Breast epithelium (tissue), 4 donors: ENCODE results near the gene DENND2C. TPM values are rescaled to one million over a fixed set of nuclear protein-coding genes. Genes with fewer than 3 reads are reported as not detected.

Source experiments
- DNase-seq, 2 donors: peaks; one replicate each; pipeline ENCODE4 v3.0.0-alpha.2; 2019; ENCODE audit warnings: low spot score in 2 of 2
- H3K27ac ChIP-seq, 2 donors: fragments of 200-600 bp; sonication (generic) in 1 of 2; one replicate each; pipeline ENCODE4 v1.5.1; 2016 to 2019; ENCODE audit warnings: mild to moderate bottlenecking in 1 of 2
- H3K27me3 ChIP-seq, 2 donors: fragments of 200-600 bp; sonication (generic) in 1 of 2; one replicate each; pipeline versions ENCODE4 v1.5.1 to v1.6.0; 2017 to 2019; ENCODE audit warnings: control low read depth in 1 of 2, mild to moderate bottlenecking in 1 of 2
- H3K36me3 ChIP-seq: fragments of 200-600 bp; one replicate; pipeline ENCODE4 v1.5.1; 2019
- H3K4me1 ChIP-seq, 2 donors: fragments of 200-600 bp; sonication (generic); one replicate each; pipeline ENCODE4 v1.5.1; 2016 to 2019; ENCODE audit warnings: control low read depth in 1 of 2
- H3K4me3 ChIP-seq, 3 donors: fragments of 200-600 bp; sonication (generic); 1 replicate in 2 of 3; 2 replicates in 1 of 3; pipeline ENCODE4 v1.5.1; 2016 to 2019; ENCODE audit warnings: mild to moderate bottlenecking in 3 of 3, moderate library complexity in 2 of 3
- H3K9me3 ChIP-seq, 2 donors: fragments of 200-600 bp; sonication (generic) in 1 of 2; one replicate each; pipeline ENCODE4 v1.5.1; 2016 to 2019; ENCODE audit warnings: control low read depth in 1 of 2
- CTCF ChIP-seq, 3 donors: fragments of 450-650 bp; IDR thresholded peaks; one replicate each; pipeline ENCODE4 v1.5.1; 2016 to 2017; ENCODE audit warnings: antibody characterized with exemption in 3 of 3, mild to moderate bottlenecking in 3 of 3, moderate library complexity in 3 of 3
- POLR2A ChIP-seq: fragments of 450-650 bp; IDR thresholded peaks from one replicate; pipeline ENCODE4 v1.6.1; 2016; ENCODE audit warnings: antibody characterized with exemption, mild to moderate bottlenecking, moderate library complexity
- POLR2AphosphoS5 ChIP-seq, 3 donors: sonication (generic); formaldehyde crosslinking; IDR thresholded peaks; one replicate each; pipeline ENCODE4 v1.6.1; 2017; ENCODE audit warnings: antibody characterized with exemption in 3 of 3
- intact Hi-C: fragments of 100-400 bp; cut with DNase I; formaldehyde crosslinking; loops from one replicate; pipeline ENCODE4 v1.15.1; 2023; ENCODE audit warnings: low total_unique reads
- total RNA-seq, 3 donors: library from RNA; depleted of rRNA; stranded (reverse); fragments of >200 nt; gene quantifications; one replicate each; pipeline ENCODE4 v1.1.0, GENCODE V29; 2016

The DENND2C gene
- total RNA-seq, 3 donors from 2014 or later = 2.6 to 5.9 (median 3.3) TPM

DNA sequence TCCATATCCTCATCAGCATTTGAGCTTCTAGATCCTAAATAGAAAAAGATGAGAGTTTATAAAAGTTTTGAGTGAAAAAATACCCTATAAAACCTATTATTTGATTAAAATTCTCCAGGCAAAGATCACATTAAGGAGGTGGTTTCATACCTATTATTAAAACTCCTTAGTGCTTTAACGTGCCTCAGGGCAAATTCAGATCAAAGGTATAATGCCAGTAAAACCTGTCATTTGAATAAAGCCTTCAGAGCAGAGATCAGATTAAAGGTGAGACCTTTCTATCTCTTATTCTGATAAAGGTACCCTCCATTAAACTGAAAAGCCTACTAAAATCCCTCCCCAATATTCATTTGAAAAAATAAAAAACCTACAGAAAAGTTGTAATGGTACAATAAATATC is 124.5 kb downstream of the DENND2C start:
- Histone ChIP-seq H3K4me3 (no peak overlapping the region), H3K27me3 (no peaks in the 10 kb centered on the region), H3K27ac (no peak overlapping the region), H3K9me3 (no peaks in the 10 kb centered on the region), H3K36me3 (no peaks in the 10 kb centered on the region), H3K4me1 (no peaks in the 10 kb centered on the region)
- no peak for DNase-seq
- intact Hi-C loops = no loop called here
- TF ChIP-seq CTCF (IDR thresholded peaks at IDR 0.05) (no peak), POLR2A (no peak), POLR2AphosphoS5 (IDR thresholded peaks at IDR 0.05) (no peak)

- no peak for TF ChIP-seq POLR2AphosphoS5 (IDR thresholded peaks at IDR 0.05)
- TF ChIP-seq CTCF (IDR thresholded peaks at IDR 0.05) = no peak
- no peak for TF ChIP-seq POLR2A
- H3K27ac ChIP-seq = no peak overlapping the region
- H3K4me3 ChIP-seq = no peak overlapping the region
- H3K9me3 ChIP-seq = no peaks in the 10 kb centered on the region
- intact Hi-C loops = no loop called here
- H3K4me1 ChIP-seq = no peaks in the 10 kb centered on the region
- no peaks in the 10 kb centered on the region for H3K27me3 ChIP-seq
- no peaks in the 10 kb centered on the region for H3K36me3 ChIP-seq
- no peak for DNase-seq
Observed at GRCh38 chr1:114540821-114541220, 129.0 kb downstream of the DENND2C start.

DNA sequence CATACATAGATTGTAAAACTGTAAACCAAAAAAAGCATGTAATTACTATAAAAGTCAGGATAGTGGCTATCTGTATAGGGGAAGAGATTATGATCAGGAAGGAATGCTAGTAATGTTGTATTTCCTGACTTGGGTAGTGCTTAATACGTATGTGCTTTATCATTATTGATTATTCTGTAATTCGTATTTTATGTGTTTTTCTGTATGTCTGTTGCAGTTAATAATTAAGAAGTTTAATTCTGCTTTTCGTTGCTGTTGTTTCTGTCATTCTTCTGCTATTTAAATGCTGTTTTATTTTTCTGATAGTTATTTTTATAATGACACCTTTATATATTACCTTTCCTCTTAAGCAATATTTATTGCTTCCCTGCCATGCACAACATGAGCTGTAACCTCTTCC is 129.6 kb downstream of the DENND2C start:
- intact Hi-C loops = no loop called here
- DNase-seq = no peak
- Histone ChIP-seq H3K4me3 (no peak overlapping the region), H3K36me3 (no peaks in the 10 kb centered on the region), H3K4me1 (no peaks in the 10 kb centered on the region), H3K27ac (no peak overlapping the region), H3K27me3 (no peaks in the 10 kb centered on the region), H3K9me3 (no peaks in the 10 kb centered on the region)
- TF ChIP-seq POLR2A (no peak), CTCF (IDR thresholded peaks at IDR 0.05) (no peak), POLR2AphosphoS5 (IDR thresholded peaks at IDR 0.05) (no peak)

DNA sequence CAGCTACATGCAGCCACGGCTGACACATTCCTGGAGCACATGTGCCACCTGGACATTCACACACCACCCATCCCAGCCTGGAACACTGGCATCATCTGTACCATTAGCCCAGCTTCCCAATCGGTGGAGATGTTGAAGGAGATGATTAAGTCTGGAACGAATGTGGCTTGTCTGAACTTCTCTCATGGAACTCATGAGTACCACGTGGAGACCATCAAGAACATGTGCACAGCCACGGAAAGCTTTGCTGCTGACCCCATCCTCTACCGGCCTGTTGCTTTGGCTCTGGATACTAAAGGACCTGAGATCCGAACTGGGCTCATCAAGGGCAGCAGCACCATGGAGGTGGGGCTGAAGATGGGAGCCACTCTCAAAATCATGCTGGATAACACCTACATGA is 133.8 kb downstream of the DENND2C start:
- intact Hi-C loops = no loop called here
- H3K27me3 ChIP-seq = no peaks in the 10 kb centered on the region
- no peak overlapping the region for H3K4me3 ChIP-seq
- H3K36me3 ChIP-seq = no peaks in the 10 kb centered on the region
- no peaks in the 10 kb centered on the region for H3K4me1 ChIP-seq
- H3K27ac ChIP-seq = no peak overlapping the region
- no peak for DNase-seq
- TF ChIP-seq POLR2A (no peak), CTCF (IDR thresholded peaks at IDR 0.05) (no peak), POLR2AphosphoS5 (IDR thresholded peaks at IDR 0.05) (no peak)
- no peaks in the 10 kb centered on the region for H3K9me3 ChIP-seq

- no peak for TF ChIP-seq POLR2A
- no peak for TF ChIP-seq CTCF (IDR thresholded peaks at IDR 0.05)
- no peak for TF ChIP-seq POLR2AphosphoS5 (IDR thresholded peaks at IDR 0.05)
- intact Hi-C loops = no loop called here
- H3K27me3 ChIP-seq = no peaks in the 10 kb centered on the region
- no peaks in the 10 kb centered on the region for H3K9me3 ChIP-seq
- no peak for DNase-seq
- H3K4me3 ChIP-seq = no peak overlapping the region
- no peak overlapping the region for H3K27ac ChIP-seq
- H3K36me3 ChIP-seq = no peaks in the 10 kb centered on the region
- no peaks in the 10 kb centered on the region for H3K4me1 ChIP-seq
Observed at GRCh38 chr1:114535401-114535800, 134.4 kb downstream of the DENND2C start.

Other genes with a start within 250 kb of the DENND2C start
- gene TRIM33, start 158.8 kb downstream of the DENND2C start, total RNA-seq = 10 to 100 TPM; 40.8 to 80.9 (median 56.4) TPM
- 10 to 100 TPM; 46.5 to 48.0 (median 46.9) TPM for gene BCAS2, start 88.4 kb downstream of the DENND2C start, total RNA-seq
- 1 to 10 TPM in 2 of 3 donors, not detected in 1; 2.3 to 2.9 TPM for gene AMPD1, start 25.5 kb upstream of the DENND2C start, total RNA-seq
- gene NRAS, start 46.7 kb upstream of the DENND2C start, total RNA-seq = 10 to 100 TPM; 23.4 to 27.4 (median 25.6) TPM
- 1,000 to 10,000 TPM in 1 of 3 donors, 100 to 1,000 TPM in 2; 489 to 1,906 (median 706) TPM for gene CSDE1, start 87.9 kb upstream of the DENND2C start, total RNA-seq
- gene SIKE1, start 110.6 kb upstream of the DENND2C start, total RNA-seq = 10 to 100 TPM; 31.6 to 41.0 (median 32.3) TPM
- under 1 TPM in 1 of 3 donors, not detected in 2; 0.16 TPM for gene SYCP1, start 184.8 kb upstream of the DENND2C start, total RNA-seq